ENCODE data around the gene KRT39. TPM values are rescaled to one million over a fixed set of nuclear protein-coding genes. Genes with fewer than 3 reads are reported as not detected.

The KRT39 gene
- total RNA-seq, 1 experiment from 2014 or later: not detected

DNA sequence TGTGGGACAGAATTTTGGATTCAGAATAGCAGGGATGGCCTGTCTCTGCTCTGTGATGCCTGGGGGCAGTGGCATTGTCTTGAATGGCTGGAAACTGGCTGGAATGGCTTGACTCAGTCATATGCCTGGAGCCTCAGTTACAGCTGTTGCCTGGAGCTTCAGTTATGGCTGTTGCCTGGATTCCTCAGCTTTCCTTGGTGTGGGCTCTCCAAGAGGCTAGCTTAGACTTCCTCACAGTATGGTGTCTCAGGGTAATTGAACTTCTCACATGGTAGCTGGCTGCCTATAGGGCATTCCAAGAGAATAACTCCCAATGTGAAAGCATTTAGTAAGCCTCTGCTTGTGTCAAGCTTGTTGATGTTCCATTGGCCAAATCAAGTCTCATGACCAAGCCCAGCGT is 50.4 kb downstream of the KRT39 start:
- POLR2A ChIA-PET (ENCODE audit: unreplicated experiment): no interaction called here
- CTCF ChIA-PET: no interaction called here
- no peaks in the 10 kb centered on the region for H3K9me2 ChIP-seq (replicated peaks; ENCODE audit: low read length)
- ATAC-seq (no peak), DNase-seq (no peak)
- TF ChIP-seq CTCF (conservative IDR thresholded peaks at IDR 0.05; ENCODE audit: low read depth, low read length): no peak
- no peak for TF ChIP-seq EZH2 (IDR thresholded peaks at IDR 0.05; ENCODE audit: low read length, unreplicated experiment)
- no peak for TF ChIP-seq EZH2phosphoT487 (IDR thresholded peaks at IDR 0.05; ENCODE audit: borderline replicate concordance, low read length)
- no peak overlapping the region for H3K4me3 ChIP-seq (ENCODE audit: low read length)
- no peak overlapping the region for H2AFZ ChIP-seq (ENCODE audit: low read length)
- BruUV-seq (replicated peaks): no TSS peak
- peak overlapping the region; percentile 98 for H3K27ac ChIP-seq (ENCODE audit: low read length)
- peak overlapping the region; percentile 60; the same call in 1 of the 2 replicates for H3K4me2 ChIP-seq (ENCODE audit: low read length)
- H3K4me1 ChIP-seq (ENCODE audit: insufficient read depth, low read length): peaks cover 48% of the 10 kb centered on the region
- H3K79me2 ChIP-seq (ENCODE audit: low read length): no peaks in the 10 kb centered on the region
- no peaks in the 10 kb centered on the region for H4K20me1 ChIP-seq (ENCODE audit: low read length)
- H3K9ac ChIP-seq (ENCODE audit: low read length): peak overlapping the region; percentile 58
- no peaks in the 10 kb centered on the region for H3K9me3 ChIP-seq (ENCODE audit: low read length)
- H3K36me3 ChIP-seq (ENCODE audit: low read depth, low read length): no peaks in the 10 kb centered on the region
- intact Hi-C loops (cut with micrococcal nuclease): loop anchor here (10.0 kb wide), 2 partner anchors 88 to 298 kb away; partner anchors contain the start of gene KRTAP3-1
- H3K27me3 ChIP-seq (ENCODE audit: low read length): no peaks in the 10 kb centered on the region
- peaks cover 4% of the 10 kb centered on the region for H3F3A ChIP-seq (ENCODE audit: low read length, unreplicated experiment)

GRCh38 chr17:40915721-40916256 is 51.0 kb downstream of the KRT39 start:
- peaks cover 4% of the 10 kb centered on the region for H3F3A ChIP-seq (ENCODE audit: low read length, unreplicated experiment)
- H4K20me1 ChIP-seq (ENCODE audit: low read length): no peaks in the 10 kb centered on the region
- BruUV-seq (replicated peaks): no TSS peak
- no peaks in the 10 kb centered on the region for H3K9me3 ChIP-seq (ENCODE audit: low read length)
- H3K9ac ChIP-seq (ENCODE audit: low read length): peak overlapping the region; percentile 58
- no peaks in the 10 kb centered on the region for H3K36me3 ChIP-seq (ENCODE audit: low read depth, low read length)
- no peaks in the 10 kb centered on the region for H3K27me3 ChIP-seq (ENCODE audit: low read length)
- ATAC-seq (peak; percentile 20), DNase-seq (peak; percentile 62)
- H3K4me2 ChIP-seq (ENCODE audit: low read length): peak overlapping the region; percentile 60
- H3K4me1 ChIP-seq (ENCODE audit: insufficient read depth, low read length): peaks cover 52% of the 10 kb centered on the region
- peak overlapping the region; percentile 98 for H3K27ac ChIP-seq (ENCODE audit: low read length)
- no peaks in the 10 kb centered on the region for H3K9me2 ChIP-seq (replicated peaks; ENCODE audit: low read length)
- H2AFZ ChIP-seq (ENCODE audit: low read length): no peak overlapping the region
- ChIA-PET POLR2A (ENCODE audit: unreplicated experiment) (interaction anchor here (0.6 kb wide), 1 partner anchor 13 kb away, joined by 3 read pairs; no protein-coding TSS in a partner anchor), CTCF (no interaction called here)
- H3K4me3 ChIP-seq (ENCODE audit: low read length): no peak overlapping the region
- no peak for TF ChIP-seq EZH2 (IDR thresholded peaks at IDR 0.05; ENCODE audit: low read length, unreplicated experiment)
- TF ChIP-seq CTCF (conservative IDR thresholded peaks at IDR 0.05; ENCODE audit: low read depth, low read length): no peak
- no peak for TF ChIP-seq EZH2phosphoT487 (IDR thresholded peaks at IDR 0.05; ENCODE audit: borderline replicate concordance, low read length)
- intact Hi-C loops (cut with micrococcal nuclease): loop anchor here (1.0 to 10.0 kb wide), 3 partner anchors 41 to 299 kb away; partner anchors contain the start of gene KRTAP3-1
- H3K79me2 ChIP-seq (ENCODE audit: low read length): no peaks in the 10 kb centered on the region

- ATAC-seq (peak; percentile 84), DNase-seq (peak; percentile 94)
- H3K9ac ChIP-seq (ENCODE audit: low read length): peak overlapping the region; percentile 70
- no peaks in the 10 kb centered on the region for H4K20me1 ChIP-seq (ENCODE audit: low read length)
- no peaks in the 10 kb centered on the region for H3K36me3 ChIP-seq (ENCODE audit: low read depth, low read length)
- H3K27ac ChIP-seq (ENCODE audit: low read length): peak overlapping the region; percentile 98
- no peaks in the 10 kb centered on the region for H3K27me3 ChIP-seq (ENCODE audit: low read length)
- H3K4me1 ChIP-seq (ENCODE audit: insufficient read depth, low read length): peaks cover 57% of the 10 kb centered on the region
- POLR2A ChIA-PET (ENCODE audit: unreplicated experiment): interaction anchor here (0.6 kb wide), 1 partner anchor 12 kb away, joined by 3 read pairs; no protein-coding TSS in a partner anchor
- H3K9me3 ChIP-seq (ENCODE audit: low read length): no peaks in the 10 kb centered on the region
- CTCF ChIA-PET: no interaction called here
- H3K9me2 ChIP-seq (replicated peaks; ENCODE audit: low read length): no peaks in the 10 kb centered on the region
- H3F3A ChIP-seq (ENCODE audit: low read length, unreplicated experiment): peaks cover 4% of the 10 kb centered on the region
- no peak overlapping the region for H3K4me3 ChIP-seq (ENCODE audit: low read length)
- no TSS peak for BruUV-seq (replicated peaks)
- no peak for TF ChIP-seq EZH2phosphoT487 (IDR thresholded peaks at IDR 0.05; ENCODE audit: borderline replicate concordance, low read length)
- TF ChIP-seq CTCF (conservative IDR thresholded peaks at IDR 0.05; ENCODE audit: low read depth, low read length): no peak
- TF ChIP-seq EZH2 (IDR thresholded peaks at IDR 0.05; ENCODE audit: low read length, unreplicated experiment): no peak
- no peak overlapping the region for H2AFZ ChIP-seq (ENCODE audit: low read length)
- H3K4me2 ChIP-seq (ENCODE audit: low read length): peak overlapping the region; percentile 60
- intact Hi-C loops (cut with micrococcal nuclease): loop anchor here (1.0 to 10.0 kb wide), 3 partner anchors 41 to 300 kb away; partner anchors contain the start of gene KRTAP3-1
- H3K79me2 ChIP-seq (ENCODE audit: low read length): no peaks in the 10 kb centered on the region
These were observed 51.5 kb downstream of the KRT39 start for GRCh38 chr17:40915199-40915661.
